ENCODE data around the gene SP8. TPM values are rescaled to one million over a fixed set of nuclear protein-coding genes. Genes with fewer than 3 reads are reported as not detected.

Gene SP8
- total and polyA plus RNA-seq, 5 donors = not detected

DNA sequence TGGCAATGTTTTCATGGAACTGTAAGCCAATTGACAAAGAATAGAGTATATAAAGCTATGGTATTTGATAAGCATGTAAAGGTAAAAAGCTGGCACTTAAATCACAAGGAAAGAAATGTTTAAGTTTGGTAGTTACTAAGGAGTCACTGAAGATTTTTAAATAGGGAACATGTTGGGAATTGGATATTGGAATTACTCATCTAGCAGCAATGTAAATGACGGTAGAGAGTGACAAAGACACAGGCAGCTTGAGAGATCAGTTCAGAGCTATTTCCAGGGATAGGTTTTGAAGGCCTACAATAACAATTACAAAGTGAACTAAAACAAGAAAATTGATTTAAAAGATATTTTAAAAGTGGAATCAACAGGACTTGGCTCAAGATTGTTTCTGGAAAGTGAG, 36.8 kb downstream of the SP8 start:
- intact Hi-C loops (cut with DNase I) = no loop called here
- 83% methylated on average over 1 of the region's 1 CpG for WGBS
- ATAC-seq = no peak
- Histone ChIP-seq H3K4me3 (ENCODE audit: low read length) (no peak overlapping the region), H3K4me1 (ENCODE audit: control insufficient read depth, insufficient read depth, low read length) (no peaks in the 10 kb centered on the region), H3K27ac (ENCODE audit: low read length) (no peak overlapping the region), H3K9me3 (ENCODE audit: control insufficient read depth, low read length) (no peaks in the 10 kb centered on the region), H3K27me3 (ENCODE audit: control insufficient read depth, insufficient read depth) (peaks cover 3% of the 10 kb centered on the region)
- DNase-seq = no peak

DNA sequence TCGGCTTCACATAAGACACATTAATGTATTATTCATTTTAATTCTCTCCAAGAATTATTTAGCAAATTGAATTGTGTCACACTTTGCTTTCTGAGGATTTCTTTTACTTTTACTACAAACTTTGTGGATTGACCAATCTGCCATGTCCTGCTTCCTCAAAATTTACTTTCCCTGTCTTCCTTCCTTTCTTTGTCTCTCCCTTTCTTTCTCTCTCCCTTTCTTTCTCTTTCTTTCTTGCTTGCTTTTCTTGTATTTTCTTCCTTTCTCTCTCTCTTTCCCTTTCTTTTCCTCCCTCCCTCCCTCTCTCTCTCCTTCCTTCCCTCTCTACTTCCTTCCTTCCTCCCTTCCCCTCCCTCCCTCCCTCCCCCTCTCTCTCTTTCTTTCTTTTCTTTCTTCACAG, 37.8 kb downstream of the SP8 start:
- peaks cover 3% of the 10 kb centered on the region for H3K27me3 ChIP-seq (ENCODE audit: control insufficient read depth, insufficient read depth)
- intact Hi-C loops (cut with DNase I) = no loop called here
- ATAC-seq (no peak), DNase-seq (no peak)
- 98% methylated on average over 1 of the region's 1 CpG for WGBS
- no peaks in the 10 kb centered on the region for H3K4me1 ChIP-seq (ENCODE audit: control insufficient read depth, insufficient read depth, low read length)
- H3K27ac ChIP-seq (ENCODE audit: low read length) = no peak overlapping the region
- no peak overlapping the region for H3K4me3 ChIP-seq (ENCODE audit: low read length)
- no peaks in the 10 kb centered on the region for H3K9me3 ChIP-seq (ENCODE audit: control insufficient read depth, low read length)

DNA sequence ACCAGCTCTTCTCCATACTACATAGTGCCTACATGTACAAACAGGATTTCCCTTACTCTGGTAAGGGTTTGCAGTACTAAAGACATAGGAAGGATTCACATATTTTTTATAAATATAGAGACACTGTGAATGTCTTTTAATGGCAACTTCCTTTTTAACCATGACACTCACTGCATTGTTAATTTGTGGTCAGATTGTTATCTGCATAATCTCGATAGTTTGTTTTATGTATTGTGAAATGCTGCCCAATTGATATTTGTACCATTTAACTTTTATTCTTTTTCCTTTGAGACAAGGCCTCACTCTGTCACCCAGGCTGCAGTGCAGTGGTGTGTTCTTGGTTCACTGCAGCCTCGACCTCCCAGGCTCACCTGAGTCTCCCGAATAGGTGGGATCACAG, 39.7 kb downstream of the SP8 start:
- ATAC-seq = no peak
- intact Hi-C loops (cut with DNase I) = no loop called here

DNA sequence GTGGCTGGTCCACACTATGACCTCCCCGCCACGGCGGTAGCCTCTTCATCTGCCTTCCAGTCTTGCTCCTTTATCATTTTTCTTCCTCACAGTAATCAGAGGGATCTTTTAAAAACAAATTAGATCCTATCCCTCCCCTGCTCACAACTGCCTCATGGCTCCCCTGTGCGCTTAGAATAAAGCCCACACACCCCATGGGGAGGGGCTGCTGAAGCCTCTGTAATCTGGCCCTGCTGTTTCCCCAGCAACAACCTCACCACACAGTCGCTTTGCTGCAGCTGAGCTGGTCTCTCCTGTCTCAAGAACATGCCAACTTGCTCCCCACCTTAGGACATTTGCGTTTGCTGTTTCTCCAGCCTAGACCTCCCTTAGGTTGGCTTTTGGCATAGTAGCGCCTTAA, 41.0 kb downstream of the SP8 start:
- no peak for DNase-seq
- peaks cover 3% of the 10 kb centered on the region for H3K27me3 ChIP-seq (ENCODE audit: control insufficient read depth, insufficient read depth)
- intact Hi-C loops (cut with DNase I) = no loop called here
- no peaks in the 10 kb centered on the region for H3K9me3 ChIP-seq (ENCODE audit: control insufficient read depth, low read length)
- H3K4me3 ChIP-seq (ENCODE audit: low read length) = no peak overlapping the region
- no peaks in the 10 kb centered on the region for H3K4me1 ChIP-seq (ENCODE audit: control insufficient read depth, insufficient read depth, low read length)
- ATAC-seq = no peak
- 77% methylated on average over 7 of the region's 7 CpGs for WGBS
- H3K27ac ChIP-seq (ENCODE audit: low read length) = no peak overlapping the region

More for the DNA sequence above, 39.7 kb downstream of the SP8 start:
- no peak overlapping the region for H3K27ac ChIP-seq (ENCODE audit: low read length)
- no peak overlapping the region for H3K4me3 ChIP-seq (ENCODE audit: low read length)
- WGBS = 68% methylated on average over 3 of the region's 3 CpGs
- peaks cover 3% of the 10 kb centered on the region for H3K27me3 ChIP-seq (ENCODE audit: control insufficient read depth, insufficient read depth)
- H3K4me1 ChIP-seq (ENCODE audit: control insufficient read depth, insufficient read depth, low read length) = no peaks in the 10 kb centered on the region
- no peak for DNase-seq
- H3K9me3 ChIP-seq (ENCODE audit: control insufficient read depth, low read length) = no peaks in the 10 kb centered on the region

DNA sequence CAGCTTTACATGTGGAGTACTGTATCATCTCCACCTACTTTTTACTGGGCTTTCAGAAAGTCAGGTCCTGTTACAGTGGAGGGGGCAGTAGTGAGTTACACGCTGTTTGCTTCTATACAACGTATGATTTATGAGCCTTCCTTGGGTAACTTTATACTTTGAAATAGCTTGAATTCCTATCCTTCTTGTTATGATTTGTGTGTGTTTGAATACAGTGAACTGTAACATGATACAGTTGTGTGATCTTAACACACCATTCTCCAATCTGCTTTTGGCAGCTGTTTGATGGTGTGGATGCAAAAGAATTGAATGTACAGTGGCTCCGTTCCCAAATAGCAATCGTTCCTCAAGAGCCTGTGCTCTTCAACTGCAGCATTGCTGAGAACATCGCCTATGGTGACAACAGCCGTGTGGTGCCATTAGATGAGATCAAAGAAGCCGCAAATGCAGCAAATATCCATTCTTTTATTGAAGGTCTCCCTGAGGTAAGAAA, 41.7 kb downstream of the SP8 start:
- Histone ChIP-seq H3K27me3 (ENCODE audit: control insufficient read depth, insufficient read depth) (peaks cover 3% of the 10 kb centered on the region), H3K4me1 (ENCODE audit: control insufficient read depth, insufficient read depth, low read length) (no peaks in the 10 kb centered on the region), H3K4me3 (ENCODE audit: low read length) (no peak overlapping the region), H3K27ac (ENCODE audit: low read length) (no peak overlapping the region), H3K9me3 (ENCODE audit: control insufficient read depth, low read length) (no peaks in the 10 kb centered on the region)
- intact Hi-C loops (cut with DNase I) = no loop called here
- DNase-seq = no peak
- no peak for ATAC-seq
- 36% methylated on average over 7 of the region's 7 CpGs for WGBS

DNA sequence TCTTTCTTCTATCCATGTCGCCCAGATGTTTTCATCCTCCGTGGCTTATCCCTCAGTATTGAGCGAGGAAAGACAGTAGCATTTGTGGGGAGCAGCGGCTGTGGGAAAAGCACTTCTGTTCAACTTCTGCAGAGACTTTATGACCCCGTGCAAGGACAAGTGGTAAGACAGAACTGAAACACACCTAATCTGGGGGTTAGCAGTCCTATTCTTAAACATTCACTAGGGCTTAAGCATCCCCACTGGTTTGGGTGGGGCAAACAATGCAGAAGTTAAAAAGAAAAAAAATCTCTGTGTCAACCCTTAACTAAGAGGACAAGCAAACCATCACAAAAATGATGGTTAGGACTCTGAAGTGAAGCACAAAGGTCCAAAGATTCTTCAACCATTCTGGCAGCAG, 43.8 kb downstream of the SP8 start:
- DNase-seq (no peak), ATAC-seq (no peak)
- 82% methylated on average over 5 of the region's 5 CpGs for WGBS
- no peaks in the 10 kb centered on the region for H3K9me3 ChIP-seq (ENCODE audit: control insufficient read depth, low read length)
- no peak overlapping the region for H3K4me3 ChIP-seq (ENCODE audit: low read length)
- H3K27me3 ChIP-seq (ENCODE audit: control insufficient read depth, insufficient read depth) = no peaks in the 10 kb centered on the region
- no peak overlapping the region for H3K27ac ChIP-seq (ENCODE audit: low read length)
- intact Hi-C loops (cut with DNase I) = no loop called here
- H3K4me1 ChIP-seq (ENCODE audit: control insufficient read depth, insufficient read depth, low read length) = no peaks in the 10 kb centered on the region

DNA sequence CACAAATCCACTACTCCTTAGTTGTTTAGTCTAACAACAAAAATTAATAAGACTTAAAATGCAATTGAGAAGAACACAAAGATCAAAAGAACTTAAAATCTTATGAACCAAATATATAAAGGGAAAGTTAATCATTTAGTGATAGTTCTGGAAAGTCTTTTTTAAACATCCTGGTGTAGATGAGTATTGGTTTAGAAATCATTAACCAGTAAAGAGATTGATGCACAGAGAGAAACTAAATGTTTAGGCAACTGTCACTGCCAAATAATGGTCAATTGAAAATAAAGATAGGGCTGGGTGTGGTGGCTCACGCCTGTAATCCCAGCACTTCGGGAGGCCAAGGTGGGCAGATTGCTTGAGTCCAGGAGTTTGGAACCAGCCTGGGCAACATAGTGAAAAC, 44.9 kb downstream of the SP8 start:
- DNase-seq (no peak), ATAC-seq (no peak)
- Histone ChIP-seq H3K27ac (ENCODE audit: low read length) (no peak overlapping the region), H3K27me3 (ENCODE audit: control insufficient read depth, insufficient read depth) (no peaks in the 10 kb centered on the region), H3K4me1 (ENCODE audit: control insufficient read depth, insufficient read depth, low read length) (no peaks in the 10 kb centered on the region), H3K9me3 (ENCODE audit: control insufficient read depth, low read length) (no peaks in the 10 kb centered on the region), H3K4me3 (ENCODE audit: low read length) (no peak overlapping the region)
- WGBS = 87% methylated on average over 2 of the region's 2 CpGs
- intact Hi-C loops (cut with DNase I) = no loop called here

DNA sequence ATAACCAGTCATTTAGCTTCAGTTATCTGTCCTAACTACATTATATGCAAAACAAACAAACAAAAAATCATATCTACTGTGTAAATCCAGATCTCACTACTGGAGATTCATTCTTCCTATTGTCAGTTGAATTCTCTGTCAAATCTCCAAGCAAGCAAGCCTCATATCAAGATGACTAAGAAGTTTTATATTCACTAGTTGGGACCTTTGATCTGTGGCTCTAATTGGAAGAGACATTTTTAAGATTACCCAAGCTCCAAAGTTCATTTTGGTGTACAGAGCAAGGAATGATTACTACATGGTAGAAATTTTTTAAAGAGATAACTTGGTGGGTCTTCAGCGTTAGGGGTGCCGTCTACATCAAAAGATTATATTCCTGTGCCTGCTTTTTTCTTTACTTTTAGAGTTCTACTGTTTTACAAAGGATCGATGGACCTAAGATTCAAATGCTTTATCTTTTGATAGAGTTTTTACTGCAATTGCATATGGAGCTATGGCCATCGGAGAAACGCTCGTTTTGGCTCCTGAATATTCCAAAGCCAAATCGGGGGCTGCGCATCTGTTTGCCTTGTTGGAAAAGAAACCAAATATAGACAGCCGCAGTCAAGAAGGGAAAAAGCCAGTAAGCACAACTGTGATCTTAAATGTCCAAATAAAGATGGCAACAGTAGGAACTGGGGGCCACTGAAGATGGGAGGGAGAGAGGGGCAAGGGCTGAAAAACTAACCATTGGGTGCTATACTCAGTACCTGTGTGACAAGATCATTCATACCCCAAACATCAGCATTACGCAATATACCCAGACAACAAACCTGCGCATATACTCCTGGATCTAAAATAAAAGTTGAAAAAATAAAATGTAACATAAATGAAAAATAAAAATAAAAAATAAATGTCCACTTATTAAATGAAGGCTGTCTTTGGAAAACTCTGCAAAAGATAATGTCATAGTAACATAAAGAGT, 47.9 kb downstream of the SP8 start:
- H3K27me3 ChIP-seq (ENCODE audit: control insufficient read depth, insufficient read depth) = no peaks in the 10 kb centered on the region
- H3K9me3 ChIP-seq (ENCODE audit: control insufficient read depth, low read length) = no peaks in the 10 kb centered on the region
- H3K4me1 ChIP-seq (ENCODE audit: control insufficient read depth, insufficient read depth, low read length) = no peaks in the 10 kb centered on the region
- intact Hi-C loops (cut with DNase I) = no loop called here
- ATAC-seq (no peak), DNase-seq (no peak)
- WGBS = 87% methylated on average over 11 of the region's 11 CpGs
- no peak overlapping the region for H3K27ac ChIP-seq (ENCODE audit: low read length)
- H3K4me3 ChIP-seq (ENCODE audit: low read length) = no peak overlapping the region

DNA sequence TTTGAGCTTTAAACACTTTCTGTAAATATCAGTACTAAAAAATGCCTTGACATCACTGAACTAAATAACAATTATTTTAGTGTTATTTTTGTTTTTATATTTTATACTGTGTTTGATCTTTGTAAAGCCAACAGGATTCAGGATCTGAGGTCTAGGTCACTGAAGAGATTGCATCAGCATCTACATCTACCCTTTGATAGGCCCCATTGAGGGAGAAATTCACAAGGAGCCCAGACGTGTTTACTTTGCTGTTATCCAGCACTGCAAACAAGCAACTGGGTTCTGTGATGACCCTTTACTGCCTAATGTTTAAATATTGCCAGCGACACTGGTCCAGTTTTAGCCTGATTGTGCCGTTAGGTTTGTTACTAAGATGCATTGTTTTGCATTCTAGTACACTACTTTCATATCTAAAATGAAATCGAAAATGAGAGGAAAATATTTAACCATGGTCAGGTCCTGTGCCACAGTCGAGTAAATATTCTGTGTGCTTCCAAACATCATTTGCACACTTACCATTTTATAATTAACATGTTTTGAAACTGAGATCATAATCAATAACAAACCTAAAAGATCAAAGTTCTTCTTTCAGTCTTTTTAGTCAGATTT, 48.7 kb downstream of the SP8 start:
- WGBS = 63% methylated on average over 5 of the region's 5 CpGs
- no peaks in the 10 kb centered on the region for H3K9me3 ChIP-seq (ENCODE audit: control insufficient read depth, low read length)
- no peaks in the 10 kb centered on the region for H3K27me3 ChIP-seq (ENCODE audit: control insufficient read depth, insufficient read depth)
- no peak overlapping the region for H3K27ac ChIP-seq (ENCODE audit: low read length)
- intact Hi-C loops (cut with DNase I) = no loop called here
- no peak overlapping the region for H3K4me3 ChIP-seq (ENCODE audit: low read length)
- ATAC-seq (no peak), DNase-seq (no peak)
- no peaks in the 10 kb centered on the region for H3K4me1 ChIP-seq (ENCODE audit: control insufficient read depth, insufficient read depth, low read length)

DNA sequence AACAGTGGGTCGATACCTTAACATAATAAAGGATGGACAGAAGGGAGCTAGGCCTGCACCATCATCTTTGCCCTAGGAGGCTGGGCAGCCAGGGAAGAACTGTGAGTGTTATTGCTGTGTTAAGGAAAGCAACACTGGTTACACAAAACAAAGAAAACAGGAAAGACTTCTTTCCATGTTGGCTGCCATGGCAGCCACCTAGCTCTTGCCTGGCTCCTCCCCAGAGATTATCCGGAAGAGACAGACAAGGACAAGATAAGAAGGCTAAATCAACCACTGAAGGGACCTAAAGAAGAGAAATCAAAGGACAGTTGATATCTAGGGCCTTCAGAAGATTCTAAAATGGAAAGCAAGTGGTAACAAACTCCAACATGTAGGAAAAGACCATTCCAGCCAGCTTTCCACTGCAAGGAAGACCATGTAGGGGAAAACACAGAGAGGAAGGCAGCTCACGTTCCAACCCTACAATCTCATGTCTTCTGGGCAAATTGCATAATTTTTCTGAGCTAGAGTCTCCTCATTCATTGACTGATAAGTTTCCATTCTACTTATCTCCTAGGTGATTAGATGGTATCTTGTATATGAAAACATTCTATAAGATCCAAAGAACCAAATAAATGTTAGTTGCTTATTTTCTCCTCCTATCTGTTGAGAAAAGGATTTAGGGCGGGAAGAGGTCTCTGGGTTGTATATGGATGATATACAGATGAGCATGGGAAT, 51.2 kb downstream of the SP8 start:
- Histone ChIP-seq H3K27me3 (ENCODE audit: control insufficient read depth, insufficient read depth) (no peaks in the 10 kb centered on the region), H3K9me3 (ENCODE audit: control insufficient read depth, low read length) (no peaks in the 10 kb centered on the region), H3K4me1 (ENCODE audit: control insufficient read depth, insufficient read depth, low read length) (no peaks in the 10 kb centered on the region), H3K4me3 (ENCODE audit: low read length) (no peak overlapping the region), H3K27ac (ENCODE audit: low read length) (no peak overlapping the region)
- DNase-seq (no peak), ATAC-seq (no peak)
- intact Hi-C loops (cut with DNase I) = no loop called here
- WGBS = 72% methylated on average over 4 of the region's 4 CpGs
